NT2/D1 (cell line): ENCODE results near the gene IP6K1.

Experiments used
- SUZ12 ChIP-seq: IDR thresholded peaks from 2 replicates; pipeline ENCODE4 v1.6.1; 2011; ENCODE audit not compliant: insufficient read length, insufficient read depth; ENCODE audit errors: extremely low read depth
- YY1 ChIP-seq: IDR thresholded peaks from 2 replicates; pipeline ENCODE4 v1.6.1; 2011; ENCODE audit not compliant: insufficient read length, insufficient read depth

GRCh38 chr3:49700014-49700413 is 86.3 kb downstream of the IP6K1 start:
- TF ChIP-seq SUZ12: no peak
- no peak for TF ChIP-seq YY1
